Measurements from ENCODE around the gene MAP3K6.
A peak's percentile ranks its signal among the peaks of the same experiment; 100 is the strongest.

The MAP3K6 gene

GRCh38 chr1:27372808-27373690 is 6.3 kb upstream of the MAP3K6 start:
- DNase-seq: no peak

GRCh38 chr1:27372022-27372807 is 5.5 kb upstream of the MAP3K6 start:
- no peak for DNase-seq

GRCh38 chr1:27368869-27369582 is 2.3 kb upstream of the MAP3K6 start:
- DNase-seq: no peak

- no peak for DNase-seq
Observed at GRCh38 chr1:27367160-27367650, 444 bp upstream of the MAP3K6 start.

- DNase-seq: peak; percentile 73
Observed at GRCh38 chr1:27366113-27366410, 699 bp downstream of the MAP3K6 start.

- DNase-seq: peak; percentile 71
Observed at GRCh38 chr1:27365372-27366112, 1.2 kb downstream of the MAP3K6 start.

- DNase-seq: no peak
Observed at GRCh38 chr1:27364696-27365371, 1.9 kb downstream of the MAP3K6 start.

GRCh38 chr1:27363766-27364695 is 2.7 kb downstream of the MAP3K6 start:
- DNase-seq: no peak

GRCh38 chr1:27361553-27361952 is 5.2 kb downstream of the MAP3K6 start:
- DNase-seq: no peak

- no peak for DNase-seq
Observed at GRCh38 chr1:27361044-27361402, 5.7 kb downstream of the MAP3K6 start.

GRCh38 chr1:27360159-27361043 is 6.4 kb downstream of the MAP3K6 start:
- peak; percentile 49 for DNase-seq

GRCh38 chr1:27359822-27360158 is 7.0 kb downstream of the MAP3K6 start:
- DNase-seq: no peak

GRCh38 chr1:27358928-27359313 is 7.8 kb downstream of the MAP3K6 start:
- DNase-seq: no peak

- DNase-seq: no peak
Observed at GRCh38 chr1:27358038-27358927, 8.5 kb downstream of the MAP3K6 start.

GRCh38 chr1:27357281-27358037 is 9.3 kb downstream of the MAP3K6 start:
- DNase-seq: peak; percentile 81

GRCh38 chr1:27356619-27357280 is 10.0 kb downstream of the MAP3K6 start:
- DNase-seq: no peak

- DNase-seq: no peak
Observed at GRCh38 chr1:27356277-27356618, 10.5 kb downstream of the MAP3K6 start.

GRCh38 chr1:27355683-27356082 is 11.1 kb downstream of the MAP3K6 start:
- DNase-seq: no peak
